ENCODE data around the gene TMEM225B. TPM values are rescaled to one million over a fixed set of nuclear protein-coding genes. Genes with fewer than 3 reads are reported as not detected.
A peak's percentile ranks its signal among the peaks of the same experiment; 100 is the strongest.
"Not testable (repeated sequence)": the region's sequence is repeated elsewhere in the genome, so short reads cannot be mapped to it uniquely, and the experiment has no call there.

The TMEM225B gene
- total RNA-seq (2022): 0.70 and 0.96 TPM in 2 replicates
- Bru-seq, nascent RNA: percentile 23 among the genes with signal in this experiment
- percentile 36 among the genes with signal in this experiment for BruChase-seq, experiment 1, labeled RNA remaining after a 6-hour chase
- percentile 32 among the genes with signal in this experiment for BruChase-seq, experiment 2, labeled RNA remaining after a 2-hour chase
- long read RNA-seq: 0 reads

DNA sequence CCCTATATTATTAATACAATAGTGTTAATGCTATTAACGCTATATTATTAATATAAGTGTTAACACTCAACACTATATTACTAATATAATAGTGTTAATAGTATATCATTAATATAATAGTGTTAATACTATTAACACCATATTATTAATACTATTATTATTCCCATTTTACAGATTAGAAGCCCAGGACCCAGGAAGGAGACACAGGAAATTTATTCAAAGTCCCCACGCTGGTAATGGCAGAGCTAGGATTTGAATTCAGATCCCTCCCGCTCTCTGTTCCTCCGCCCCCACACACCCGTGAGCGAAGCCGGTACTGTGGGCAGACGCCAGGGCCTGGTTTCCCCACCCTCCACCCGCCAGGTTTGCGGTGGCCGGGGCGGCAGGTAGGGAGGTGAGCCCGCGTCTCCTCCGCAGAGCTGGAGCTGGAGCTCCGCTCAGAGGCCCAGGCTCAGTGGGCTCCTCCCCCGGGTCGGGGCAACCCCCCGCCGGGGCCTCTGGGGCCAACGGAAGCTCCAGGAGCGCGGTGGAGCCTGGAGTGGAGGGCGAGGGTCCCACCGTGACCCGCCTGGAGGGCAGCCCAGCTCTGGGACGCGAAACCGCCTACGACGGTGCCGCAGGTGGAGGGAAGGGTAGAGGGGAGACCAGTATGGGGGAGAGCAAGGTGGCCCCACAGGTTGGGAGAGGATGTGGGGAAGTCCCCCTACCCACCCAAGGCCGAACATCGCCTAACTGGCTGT, at the start of gene TMEM225B:
TMEM225B (plus strand) TSS at position 506 of the 740 bp plus-strand sequence. CDS start 6,122 bp downstream, outside the sequence.
- CTCF ChIA-PET: no interaction called here
- Mint-ChIP-seq H3K27ac (ENCODE audit: low read depth, unreplicated experiment) (no peak within 1 kb of the TSS), H3K4me3 (ENCODE audit: unreplicated experiment) (no peak within 1 kb of the TSS), H3K36me3 (ENCODE audit: insufficient read depth, unreplicated experiment) (no peaks in the 10 kb centered on the region), H3K9me3 (ENCODE audit: unreplicated experiment) (no peaks in the 10 kb centered on the region), H3K27me3 (ENCODE audit: insufficient read depth, unreplicated experiment) (no peaks in the 10 kb centered on the region), H3K4me1 (ENCODE audit: insufficient read depth, unreplicated experiment) (no peaks in the 10 kb centered on the region)
- no peak for DNase-seq (ENCODE audit: unreplicated experiment)
- intact Hi-C loops (cut with micrococcal nuclease): no loop called here
- POLR2A ChIA-PET: interaction anchor here (1.0 kb wide), 1 partner anchor 26 kb away, joined by 3 read pairs; no protein-coding TSS in a partner anchor
- no TSS peak for BruUV-seq (replicated peaks)
- TF ChIP-seq CTCF (IDR thresholded peaks at IDR 0.05; ENCODE audit: unreplicated experiment): no peak

GRCh38 chr7:99549545-99549944, 48.5 kb upstream of the TMEM225B start:
- CTCF ChIA-PET; H3K4me3 Mint-ChIP-seq (ENCODE audit: unreplicated experiment); H3K4me1 Mint-ChIP-seq (ENCODE audit: insufficient read depth, unreplicated experiment); H3K27me3 Mint-ChIP-seq (ENCODE audit: insufficient read depth, unreplicated experiment); BruUV-seq (replicated peaks); DNase-seq (ENCODE audit: unreplicated experiment); H3K27ac Mint-ChIP-seq (ENCODE audit: low read depth, unreplicated experiment); intact Hi-C loops (cut with micrococcal nuclease); H3K9me3 Mint-ChIP-seq (ENCODE audit: unreplicated experiment): not testable (repeated sequence)
- peaks cover 23% of the 10 kb centered on the region for H3K36me3 Mint-ChIP-seq (ENCODE audit: insufficient read depth, unreplicated experiment)
- POLR2A ChIA-PET: interaction anchor here (1.9 kb wide), 1 partner anchor 8 kb away, joined by 6 read pairs; the partner anchor contains the start of gene ZNF655

DNA sequence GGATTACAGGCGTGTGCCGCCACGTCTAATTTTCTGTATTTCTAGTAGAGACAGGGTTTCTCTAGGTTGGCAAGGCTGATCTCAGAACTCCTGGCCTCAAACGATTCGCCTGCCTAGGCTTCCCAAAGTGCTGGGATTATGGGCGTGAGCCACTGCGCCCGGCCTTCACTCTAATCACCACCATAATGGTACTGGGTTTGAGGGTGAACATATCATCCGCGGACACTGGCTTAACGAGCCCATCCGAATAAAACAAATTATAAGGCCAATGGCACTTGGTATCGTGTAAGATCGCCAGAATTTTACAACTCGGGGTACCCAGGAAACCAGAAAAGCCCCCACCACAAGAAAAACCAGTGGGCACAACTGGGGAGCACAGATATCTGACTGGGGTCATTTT, 46.7 kb upstream of the TMEM225B start:
- Mint-ChIP-seq H3K27ac (ENCODE audit: low read depth, unreplicated experiment) (peak overlapping the region; percentile 90), H3K4me3 (ENCODE audit: unreplicated experiment) (peak overlapping the region; percentile 69), H3K27me3 (ENCODE audit: insufficient read depth, unreplicated experiment) (no peaks in the 10 kb centered on the region), H3K36me3 (ENCODE audit: insufficient read depth, unreplicated experiment) (peaks cover 22% of the 10 kb centered on the region), H3K9me3 (ENCODE audit: unreplicated experiment) (peaks cover 7% of the 10 kb centered on the region), H3K4me1 (ENCODE audit: insufficient read depth, unreplicated experiment) (peaks cover 6% of the 10 kb centered on the region)
- BruUV-seq (replicated peaks): no TSS peak
- intact Hi-C loops (cut with micrococcal nuclease): no loop called here
- ChIA-PET CTCF (interaction anchor here (1.4 kb wide), 1 partner anchor 29 kb away, joined by 7 read pairs; no protein-coding TSS in a partner anchor), POLR2A (interaction anchor here (1.0 to 2.3 kb wide), 12 partner anchors 10 to 367 kb away, joined by 3 to 29 read pairs (median 4); partner anchors contain the start of genes ZKSCAN5 and ZNF394)
- DNase-seq (ENCODE audit: unreplicated experiment): no peak
- TF ChIP-seq CTCF (IDR thresholded peaks at IDR 0.05; ENCODE audit: unreplicated experiment): no peak

DNA sequence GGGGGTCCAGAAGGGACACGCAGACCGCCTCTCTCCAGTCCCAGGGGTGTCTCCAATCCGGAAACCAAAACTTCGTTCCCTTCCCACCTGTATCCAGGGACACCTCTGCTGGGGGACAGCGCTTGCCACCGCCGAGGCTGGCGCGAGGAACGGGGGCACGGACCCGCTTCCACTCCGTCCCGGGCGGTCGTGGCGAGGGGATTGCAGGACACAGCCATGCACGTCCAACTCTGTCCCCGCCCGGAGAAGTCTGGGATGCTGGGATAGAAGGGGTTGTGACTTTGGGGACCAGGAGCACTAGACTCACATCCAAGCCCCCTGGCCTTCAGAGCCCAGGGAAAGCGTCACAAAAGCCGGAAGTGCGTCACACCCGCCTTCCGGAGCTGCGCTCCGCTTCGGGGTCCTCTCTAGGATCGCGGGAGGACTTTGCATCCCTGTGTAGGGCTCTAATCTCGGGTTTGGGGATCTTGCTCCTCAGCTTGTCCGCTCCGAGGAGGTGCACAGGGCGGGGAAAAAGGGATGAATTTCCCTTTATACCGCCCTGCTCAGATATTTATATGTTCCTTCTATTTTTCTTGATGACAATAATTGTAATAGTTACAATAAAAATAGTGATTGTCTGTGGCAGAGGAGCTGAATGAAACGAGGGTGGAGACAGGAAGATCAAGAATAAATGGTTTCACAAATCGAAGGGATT, 46.2 kb upstream of the TMEM225B start, which contains the start of gene FAM200A:
FAM200A (minus strand) TSS at position 348 of the 697 bp plus-strand sequence. CDS start 3,707 bp downstream, outside the sequence.
- TF ChIP-seq CTCF (IDR thresholded peaks at IDR 0.05; ENCODE audit: unreplicated experiment): no peak
- Mint-ChIP-seq H3K4me1 (ENCODE audit: insufficient read depth, unreplicated experiment) (peaks cover 6% of the 10 kb centered on the region), H3K4me3 (ENCODE audit: unreplicated experiment) (peak within 1 kb of the TSS; percentile 69), H3K36me3 (ENCODE audit: insufficient read depth, unreplicated experiment) (peaks cover 22% of the 10 kb centered on the region), H3K27me3 (ENCODE audit: insufficient read depth, unreplicated experiment) (no peaks in the 10 kb centered on the region), H3K9me3 (ENCODE audit: unreplicated experiment) (peaks cover 7% of the 10 kb centered on the region), H3K27ac (ENCODE audit: low read depth, unreplicated experiment) (peak within 1 kb of the TSS; percentile 90)
- intact Hi-C loops (cut with micrococcal nuclease): no loop called here
- BruUV-seq (replicated peaks): no TSS peak
- CTCF ChIA-PET: interaction anchor here (0.6 kb wide), 2 partner anchors 363 to 367 kb away, joined by 3 read pairs; no protein-coding TSS in a partner anchor
- peak; percentile 84 for DNase-seq (ENCODE audit: unreplicated experiment)
- POLR2A ChIA-PET: interaction anchor here (0.6 to 2.3 kb wide), 24 partner anchors 9 to 465 kb away, joined by 3 to 29 read pairs (median 4); partner anchors contain the start of genes AZGP1, CPSF4, PTCD1 and ZKSCAN5

Measured in MCF 10A (cell line).